PC-9 (cell line): ENCODE data around the gene CFAP46.

Source experiments
- EZH2 ChIP-seq: fragments of 200-600 bp; sonication (generic); IDR thresholded peaks from 2 replicates; pipeline ENCODE4 v1.8.0; 2017; ENCODE audit warnings: antibody characterized with exemption, low read depth
- TF ChIP-seq, protein P1 (sequence below): fragments of 200-600 bp; sonication (generic); conservative IDR thresholded peaks from 2 replicates; pipeline ENCODE4 v1.6.1; 2017; ENCODE audit warnings: mixed run types, antibody characterized with exemption, mild to moderate bottlenecking, moderate library complexity

DNA sequence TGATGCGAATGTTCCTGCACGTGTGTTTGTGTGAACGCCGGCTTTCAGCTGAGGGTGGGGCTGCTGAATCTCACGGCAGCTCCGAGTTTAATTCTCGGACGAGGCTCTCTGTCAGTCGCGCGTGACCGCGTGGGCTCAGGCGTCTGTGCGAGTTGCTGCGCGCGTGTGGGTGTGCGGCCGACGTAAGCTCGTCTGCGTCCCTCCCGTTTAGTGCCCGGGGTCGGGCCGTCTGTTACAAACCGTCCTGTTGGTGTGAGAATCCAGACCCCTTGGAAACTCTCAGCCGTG is 41.6 kb upstream of the CFAP46 start:
- TF ChIP-seq EZH2: no peak
- TF ChIP-seq, protein P1, sequence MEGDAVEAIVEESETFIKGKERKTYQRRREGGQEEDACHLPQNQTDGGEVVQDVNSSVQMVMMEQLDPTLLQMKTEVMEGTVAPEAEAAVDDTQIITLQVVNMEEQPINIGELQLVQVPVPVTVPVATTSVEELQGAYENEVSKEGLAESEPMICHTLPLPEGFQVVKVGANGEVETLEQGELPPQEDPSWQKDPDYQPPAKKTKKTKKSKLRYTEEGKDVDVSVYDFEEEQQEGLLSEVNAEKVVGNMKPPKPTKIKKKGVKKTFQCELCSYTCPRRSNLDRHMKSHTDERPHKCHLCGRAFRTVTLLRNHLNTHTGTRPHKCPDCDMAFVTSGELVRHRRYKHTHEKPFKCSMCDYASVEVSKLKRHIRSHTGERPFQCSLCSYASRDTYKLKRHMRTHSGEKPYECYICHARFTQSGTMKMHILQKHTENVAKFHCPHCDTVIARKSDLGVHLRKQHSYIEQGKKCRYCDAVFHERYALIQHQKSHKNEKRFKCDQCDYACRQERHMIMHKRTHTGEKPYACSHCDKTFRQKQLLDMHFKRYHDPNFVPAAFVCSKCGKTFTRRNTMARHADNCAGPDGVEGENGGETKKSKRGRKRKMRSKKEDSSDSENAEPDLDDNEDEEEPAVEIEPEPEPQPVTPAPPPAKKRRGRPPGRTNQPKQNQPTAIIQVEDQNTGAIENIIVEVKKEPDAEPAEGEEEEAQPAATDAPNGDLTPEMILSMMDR: no peak
